HG03342 (cell line): ENCODE data around the gene TAP1.
A peak's percentile ranks its signal among the peaks of the same experiment; 100 is the strongest.
"Not testable (repeated sequence)": the region's sequence is repeated elsewhere in the genome, so short reads cannot be mapped to it uniquely, and the experiment has no call there.

Source experiments
- ATAC-seq: cut with Tn5 transposase; IDR thresholded peaks from one replicate; pipeline ENCODE4 v1.9.1; 2021; ENCODE audit warnings: mild to moderate bottlenecking, moderate library complexity; ENCODE audit not compliant: unreplicated experiment

The TAP1 gene

GRCh38 chr6:32853541-32854375 is at the start of gene TAP1, which contains the start of gene PSMB9:
Gene TAP1 (minus strand): TSS chr6:32853704. CDS start chr6:32853636, 68 bp downstream.
Gene PSMB9 (plus strand): TSS chr6:32854192. CDS start chr6:32854230, 38 bp downstream.
- ATAC-seq, result peak; percentile 78

- ATAC-seq, result no peak
Measured at GRCh38 chr6:32895006-32895345, 41.5 kb upstream of the TAP1 start.

GRCh38 chr6:32894085-32895005 is 40.8 kb upstream of the TAP1 start:
- peak; percentile 93 for ATAC-seq

- ATAC-seq, result no peak
Measured at GRCh38 chr6:32890831-32891230, 37.3 kb upstream of the TAP1 start.

- ATAC-seq, result no peak
Measured at GRCh38 chr6:32889533-32889932, 36.0 kb upstream of the TAP1 start.

- no peak for ATAC-seq
Measured at GRCh38 chr6:32888576-32888975, 35.1 kb upstream of the TAP1 start.

GRCh38 chr6:32887616-32888015 is 34.1 kb upstream of the TAP1 start:
- no peak for ATAC-seq

GRCh38 chr6:32886681-32887383 is 33.3 kb upstream of the TAP1 start:
- no peak for ATAC-seq

GRCh38 chr6:32885698-32886286 is 32.3 kb upstream of the TAP1 start:
- ATAC-seq, result no peak

GRCh38 chr6:32883789-32884188 is 30.3 kb upstream of the TAP1 start:
- ATAC-seq, result no peak

- no peak for ATAC-seq
Measured at GRCh38 chr6:32882879-32883250, 29.4 kb upstream of the TAP1 start.

- not testable (repeated sequence) for ATAC-seq
Measured at GRCh38 chr6:32880962-32881361, 27.5 kb upstream of the TAP1 start.

GRCh38 chr6:32879691-32880090 is 26.2 kb upstream of the TAP1 start:
- ATAC-seq, result no peak

GRCh38 chr6:32876603-32877002 is 23.1 kb upstream of the TAP1 start:
- no peak for ATAC-seq

GRCh38 chr6:32873947-32874346 is 20.4 kb upstream of the TAP1 start:
- not testable (repeated sequence) for ATAC-seq

- ATAC-seq, result no peak
Measured at GRCh38 chr6:32868257-32868788, 14.8 kb upstream of the TAP1 start.

- no peak for ATAC-seq
Measured at GRCh38 chr6:32867554-32868256, 14.2 kb upstream of the TAP1 start.

GRCh38 chr6:32867022-32867477 is 13.5 kb upstream of the TAP1 start:
- ATAC-seq, result peak; percentile 42

- no peak for ATAC-seq
Measured at GRCh38 chr6:32865724-32866443, 12.4 kb upstream of the TAP1 start.
